ENCODE data around the gene GPX5.

- TF ChIP-seq CTCF (IDR thresholded peaks at IDR 0.05) (no peak), POLR2AphosphoS5 (IDR thresholded peaks at IDR 0.05; ENCODE audit: low read depth, low read length) (no peak), TCF7L2 (IDR thresholded peaks at IDR 0.05; ENCODE audit: low read depth, low read length) (no peak), REST (IDR thresholded peaks at IDR 0.05; ENCODE audit: insufficient read depth in 1 of 2, low read depth in 2 of 2, low read length in 1 of 2) (no peak)
Observed at GRCh38 chr6:28491984-28492317, 33.7 kb upstream of the GPX5 start.
